Naive thymus-derived CD8-positive, alpha-beta T cell (primary cell): ENCODE results near the gene STPG4. TPM values are rescaled to one million over a fixed set of nuclear protein-coding genes. Genes with fewer than 3 reads are reported as not detected.

Source experiments
- ATAC-seq, 2 donors: fragments of 150-1000 bp; cut with Tn5 transposase in 1 of 2; sonication (Bioruptor Pico), chemical (Tn5 transposase) in 1 of 2; 1 replicate in 1 of 2; 2 replicates in 1 of 2; pipeline ENCODE4 v1.10.0; 2021; ENCODE audit warnings: mild to moderate bottlenecking in 2 of 2, moderate library complexity in 2 of 2
- POLR2A ChIA-PET: fragments of 350-600 bp; sonication (Branson Sonifier 250); formaldehyde crosslinking; loops from one replicate; lab custom pipeline; 2021; ENCODE audit warnings: antibody characterized with exemption; lab: Charles Lee
- DNase-seq, 10 donors: peaks; one replicate each; pipeline versions ENCODE4 v3.0.0 to v3.0.0-alpha.2; 2020 to 2022
- H3K27ac Mint-ChIP-seq, 10 donors: one replicate each; pipeline ENCODE4 v1.8.0; 2020 to 2022; ENCODE audit warnings: mild to moderate bottlenecking in 10 of 10, mixed read lengths in 10 of 10, moderate library complexity in 4 of 10, inconsistent platforms in 1 of 10
- H3K27me3 Mint-ChIP-seq, 5 donors: one replicate each; pipeline ENCODE4 v1.8.0; 2021 to 2022; ENCODE audit warnings: mixed read lengths in 5 of 5
- H3K36me3 Mint-ChIP-seq, 3 donors: one replicate each; pipeline ENCODE4 v1.8.0; 2020 to 2022; ENCODE audit warnings: mixed read lengths in 3 of 3, mild to moderate bottlenecking in 2 of 3, inconsistent platforms in 1 of 3
- H3K4me1 Mint-ChIP-seq, 4 donors: one replicate each; pipeline ENCODE4 v1.8.0; 2021 to 2022; ENCODE audit warnings: mixed read lengths in 4 of 4
- H3K4me3 Mint-ChIP-seq, 10 donors: one replicate each; pipeline ENCODE4 v1.8.0; 2020 to 2022; ENCODE audit warnings: mild to moderate bottlenecking in 10 of 10, mixed read lengths in 10 of 10, moderate library complexity in 6 of 10, inconsistent platforms in 1 of 10
- H3K9me3 Mint-ChIP-seq, 9 donors: one replicate each; pipeline ENCODE4 v1.8.0; 2020 to 2022; ENCODE audit warnings: mixed read lengths in 9 of 9, mild to moderate bottlenecking in 3 of 9, inconsistent platforms in 1 of 9, moderate library complexity in 1 of 9
- polyA plus RNA-seq, 3 donors: library from polyadenylated mRNA; unstranded; fragments of 300-500 nt; fragmentation: Illumina TruSeq; gene quantifications; one replicate each; pipeline ENCODE4 v1.2.3, GENCODE V29; 2021
- total RNA-seq, 8 experiments: library from RNA in 2 of 8; stranded (reverse) in 2 of 8; gene quantifications; one replicate each; pipeline ENCODE4 v1.2.3 and lab custom pipeline; 2021 to 2026

STPG4 gene
- total and polyA plus RNA-seq, 5 experiments from 2014 or later: 0.47 to 1.0 TPM; not detected in 3

DNA sequence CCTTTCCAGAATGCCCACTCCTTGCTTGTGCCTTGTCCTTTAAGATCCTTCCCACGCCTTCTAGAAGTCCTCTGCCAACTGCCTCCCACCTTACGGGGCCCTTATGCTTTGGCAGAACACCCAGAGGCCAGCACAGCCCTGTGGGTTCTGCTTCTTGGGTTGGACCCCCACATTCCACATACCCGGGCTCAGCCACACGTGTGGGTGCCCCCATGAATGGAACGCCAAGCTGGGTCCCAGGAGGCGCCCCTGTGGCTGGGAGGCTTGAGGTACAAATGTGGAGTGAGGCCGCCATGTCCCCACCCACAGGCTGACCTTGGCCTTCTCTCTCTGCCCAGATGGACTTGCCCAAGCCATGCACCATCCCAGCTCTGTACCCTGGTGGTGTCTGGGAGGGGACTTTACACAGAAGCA is 74.2 kb downstream of the STPG4 start:
- H3K4me3 Mint-ChIP-seq: no peak overlapping the region
- H3K36me3 Mint-ChIP-seq: no peaks in the 10 kb centered on the region
- H3K9me3 Mint-ChIP-seq: no peaks in the 10 kb centered on the region
- peak overlapping the region in 2 of 10 donors; percentile 68 to 75 for H3K27ac Mint-ChIP-seq
- ATAC-seq (no peak), DNase-seq (no peak)
- POLR2A ChIA-PET: no interaction called here
- H3K27me3 Mint-ChIP-seq: peaks cover 0 to under 1% (median 0%) of the 10 kb centered on the region in 5 donors
- H3K4me1 Mint-ChIP-seq: peaks cover 3 to 26% (median 5%) of the 10 kb centered on the region in 4 donors

DNA sequence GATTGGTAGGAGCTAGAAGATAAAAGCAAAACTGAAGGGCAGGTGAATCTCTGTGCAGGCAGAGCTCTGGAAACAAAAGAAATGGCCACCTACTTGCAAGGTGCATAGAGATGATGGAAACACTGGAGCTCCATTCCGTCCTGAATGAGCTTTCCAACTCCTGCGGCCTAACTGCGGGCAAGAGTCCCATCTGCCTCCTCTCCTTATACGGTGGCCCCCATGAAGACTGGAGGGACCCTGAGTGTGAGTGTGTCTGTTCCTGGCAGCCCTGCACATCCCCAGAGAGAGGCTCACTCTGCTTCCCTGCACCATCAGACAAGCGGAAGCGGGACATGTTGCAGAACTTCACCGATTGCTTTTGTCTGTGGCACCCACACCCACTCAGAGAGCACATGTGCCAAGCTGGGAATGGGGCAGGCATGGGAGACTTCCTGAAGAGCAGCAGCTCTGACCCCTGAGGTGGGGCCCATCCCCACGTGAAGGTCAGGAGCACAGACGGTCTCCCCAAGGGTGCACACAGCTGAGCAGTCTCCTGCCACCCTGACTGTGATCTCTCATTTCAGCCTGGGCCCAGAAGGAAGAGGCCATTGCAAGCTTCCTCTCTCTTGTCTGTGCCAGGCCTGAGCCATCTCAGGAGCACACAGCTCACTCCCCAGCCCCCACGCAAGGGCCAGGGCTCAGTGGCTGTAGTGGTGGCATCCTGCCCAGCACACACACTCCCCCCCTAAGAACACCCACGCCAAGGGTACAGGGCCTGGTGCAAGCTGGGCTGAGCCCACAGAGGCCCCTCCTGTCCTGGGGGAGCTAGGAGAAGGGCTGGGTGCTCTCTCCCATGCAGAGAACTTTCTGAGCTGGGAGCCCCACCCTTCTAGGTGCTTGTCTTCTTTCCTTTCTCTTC is 75.3 kb downstream of the STPG4 start:
- peaks cover 4 to 18% (median 5%) of the 10 kb centered on the region in 4 donors for H3K4me1 Mint-ChIP-seq
- H3K27me3 Mint-ChIP-seq: no peaks in the 10 kb centered on the region
- peaks cover 0 to 1% (median 0%) of the 10 kb centered on the region in 3 donors for H3K36me3 Mint-ChIP-seq
- POLR2A ChIA-PET: no interaction called here
- peak overlapping the region in 2 of 10 donors; percentile 65 to 68 for H3K27ac Mint-ChIP-seq
- DNase-seq: no peak
- no peak overlapping the region for H3K4me3 Mint-ChIP-seq
- H3K9me3 Mint-ChIP-seq: no peaks in the 10 kb centered on the region
- no peak for ATAC-seq

DNA sequence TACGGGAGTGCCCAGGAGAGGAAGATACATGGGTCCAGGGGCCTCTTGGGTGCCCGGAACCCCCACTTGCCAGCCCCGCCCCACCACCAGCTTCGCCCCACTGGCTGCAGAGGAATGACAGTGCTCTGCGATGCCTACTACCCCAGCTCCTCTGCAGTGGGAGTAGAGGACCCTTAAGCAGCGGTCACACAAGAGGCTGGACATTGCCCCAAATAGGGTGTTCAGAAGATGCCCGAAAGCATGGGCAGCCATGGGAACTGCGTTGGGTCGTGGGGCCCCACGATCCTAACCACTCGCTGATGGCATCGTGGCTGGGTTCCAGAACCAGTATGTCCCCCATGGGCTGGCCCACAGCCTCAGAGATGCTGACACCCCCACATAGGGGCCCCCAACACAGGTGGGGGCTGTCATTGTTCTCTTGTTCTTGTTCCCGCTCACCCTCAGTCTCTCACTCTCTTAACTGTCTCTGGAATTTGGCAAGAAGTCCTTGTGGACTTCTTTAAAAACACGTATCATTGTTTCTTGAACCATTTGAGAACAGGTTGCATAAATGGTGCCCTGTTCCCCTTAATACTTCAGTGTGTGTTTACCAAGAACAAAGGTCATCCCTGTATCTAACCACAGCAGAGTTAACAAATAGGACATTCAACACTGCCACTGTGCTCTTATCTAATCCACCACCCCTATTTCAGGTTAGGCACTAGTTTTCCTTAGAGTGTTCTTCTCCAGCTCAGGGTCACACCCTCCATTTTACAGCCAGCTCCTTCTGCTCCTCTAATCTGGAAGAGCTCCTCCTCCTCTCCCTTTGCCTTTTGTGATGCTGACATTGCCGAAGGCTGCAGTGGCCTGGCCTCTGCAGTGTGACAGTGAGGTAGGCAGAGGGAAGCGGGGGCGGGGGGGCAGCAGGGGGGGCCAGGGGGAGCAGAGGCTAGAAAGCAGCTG is 76.3 kb downstream of the STPG4 start:
- peak overlapping the region in 1 of 10 donors; percentile 4 for H3K27ac Mint-ChIP-seq
- DNase-seq (no peak), ATAC-seq (no peak)
- H3K27me3 Mint-ChIP-seq: no peaks in the 10 kb centered on the region
- H3K4me3 Mint-ChIP-seq: no peak overlapping the region
- no peaks in the 10 kb centered on the region for H3K9me3 Mint-ChIP-seq
- POLR2A ChIA-PET: no interaction called here
- peaks cover 4 to 15% (median 5%) of the 10 kb centered on the region in 4 donors for H3K4me1 Mint-ChIP-seq
- peaks cover 0 to 5% (median 0%) of the 10 kb centered on the region in 3 donors for H3K36me3 Mint-ChIP-seq

DNA sequence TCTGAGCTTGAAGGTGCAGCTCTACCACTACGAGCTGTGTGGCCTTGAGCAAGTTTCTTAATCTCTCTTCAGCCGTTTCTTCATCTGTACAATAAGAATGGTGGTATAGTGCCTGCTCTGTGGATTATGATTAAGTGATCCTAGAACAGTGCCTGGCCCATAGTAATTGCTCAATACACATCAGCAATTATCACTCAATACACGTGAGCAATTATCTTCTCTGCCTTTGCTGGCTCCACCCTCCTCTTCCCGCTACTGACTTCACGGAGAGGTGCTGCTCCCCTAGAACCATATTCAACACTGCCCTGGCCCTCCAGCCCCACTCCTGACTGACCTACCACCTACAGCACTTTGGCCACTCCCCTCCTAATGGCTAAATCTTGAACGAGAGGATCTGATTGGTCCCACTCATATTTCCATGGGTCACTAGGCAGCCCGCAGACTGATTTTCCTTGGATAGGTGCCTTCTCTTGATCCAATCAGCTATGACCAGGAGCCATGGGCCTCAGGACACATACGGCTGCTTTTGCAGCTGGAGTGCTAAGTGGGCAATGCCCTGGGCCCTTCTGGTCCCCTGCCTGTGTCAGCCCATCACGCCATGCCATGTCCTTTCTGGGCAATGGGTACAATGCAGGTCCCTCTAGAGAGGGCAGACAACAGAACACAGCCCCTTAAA is 77.5 kb downstream of the STPG4 start:
- no peak overlapping the region for H3K4me3 Mint-ChIP-seq
- DNase-seq: no peak
- no peak for ATAC-seq
- peak overlapping the region in 2 of 10 donors; percentile 22 to 59 for H3K27ac Mint-ChIP-seq
- peaks cover 7 to 21% (median 9%) of the 10 kb centered on the region in 4 donors for H3K4me1 Mint-ChIP-seq
- no peaks in the 10 kb centered on the region for H3K27me3 Mint-ChIP-seq
- peaks cover 0 to 12% (median 0%) of the 10 kb centered on the region in 3 donors for H3K36me3 Mint-ChIP-seq
- no peaks in the 10 kb centered on the region for H3K9me3 Mint-ChIP-seq
- POLR2A ChIA-PET: no interaction called here

DNA sequence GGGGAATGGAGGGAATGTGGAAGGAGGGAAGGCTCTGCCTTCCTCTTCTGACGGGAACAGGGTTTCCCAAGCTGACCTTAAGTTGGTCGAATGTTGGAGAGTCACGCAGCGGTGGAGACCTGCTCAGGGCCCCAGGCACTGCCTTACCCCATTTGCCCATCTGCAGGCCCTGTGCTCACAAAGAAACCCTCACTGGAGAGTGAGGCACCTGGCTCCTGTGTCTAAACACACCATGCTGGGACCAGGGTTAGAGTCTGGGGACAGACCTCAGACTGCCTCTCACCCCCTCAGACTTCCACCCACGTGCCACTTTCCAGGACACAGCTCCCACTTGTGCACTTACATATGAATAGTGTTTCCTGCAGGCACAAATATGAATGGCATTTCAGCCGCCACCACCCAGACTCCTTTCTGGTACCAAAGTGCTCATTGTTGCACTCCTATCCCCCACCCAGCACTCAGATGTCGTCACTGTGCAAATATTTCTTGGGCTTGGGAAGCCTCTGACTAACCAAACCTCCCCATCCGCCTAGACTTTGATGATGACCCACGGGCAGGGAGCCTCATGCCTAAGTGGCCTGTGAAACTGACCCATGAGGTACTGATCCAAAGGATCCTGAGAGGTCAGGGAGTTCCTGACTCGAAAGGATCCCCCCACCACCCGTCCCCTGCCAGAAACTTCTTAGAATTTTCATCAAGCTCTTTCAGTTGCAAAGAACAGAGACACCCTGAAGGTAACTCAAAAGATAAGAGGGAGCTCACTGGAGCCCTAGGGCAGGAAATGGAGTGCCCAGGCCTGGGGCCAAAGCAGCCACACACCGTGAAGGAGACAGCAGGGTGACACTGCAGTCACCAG is 78.3 kb downstream of the STPG4 start:
- POLR2A ChIA-PET: no interaction called here
- H3K4me1 Mint-ChIP-seq: peaks cover 11 to 29% (median 14%) of the 10 kb centered on the region in 4 donors
- no peak for ATAC-seq
- H3K9me3 Mint-ChIP-seq: no peaks in the 10 kb centered on the region
- peak overlapping the region in 6 of 10 donors; percentile 4 to 81 (median 51) for H3K27ac Mint-ChIP-seq
- H3K4me3 Mint-ChIP-seq: no peak overlapping the region
- no peak for DNase-seq
- H3K27me3 Mint-ChIP-seq: no peaks in the 10 kb centered on the region
- H3K36me3 Mint-ChIP-seq: peaks cover 0 to 16% (median 0%) of the 10 kb centered on the region in 3 donors

DNA sequence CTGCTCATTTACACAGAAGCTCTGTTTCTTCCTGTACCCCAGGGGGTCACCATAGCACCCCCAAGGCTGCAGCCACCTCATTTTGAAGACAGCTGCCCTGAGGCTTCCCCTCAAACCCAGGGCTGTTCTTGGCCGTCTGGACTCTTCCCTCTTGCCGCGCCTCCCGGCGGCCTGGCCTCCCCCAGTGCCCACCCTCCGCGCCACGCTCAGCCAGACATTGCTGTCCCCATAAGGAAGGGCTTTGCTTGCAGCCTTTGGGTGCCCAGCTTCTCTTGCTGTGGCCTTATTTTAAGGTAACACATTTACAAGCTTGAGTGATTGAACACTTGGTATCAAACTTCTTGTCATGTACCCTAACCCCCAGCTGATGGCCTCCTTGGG is 79.0 kb downstream of the STPG4 start:
- peaks cover 17 to 36% (median 21%) of the 10 kb centered on the region in 4 donors for H3K4me1 Mint-ChIP-seq
- H3K4me3 Mint-ChIP-seq: no peak overlapping the region
- peaks cover 0 to 16% (median 0%) of the 10 kb centered on the region in 3 donors for H3K36me3 Mint-ChIP-seq
- peak overlapping the region in 4 of 10 donors; percentile 20 to 81 (median 67) for H3K27ac Mint-ChIP-seq
- POLR2A ChIA-PET: no interaction called here
- no peak for DNase-seq
- no peak for ATAC-seq
- H3K9me3 Mint-ChIP-seq: no peaks in the 10 kb centered on the region
- no peaks in the 10 kb centered on the region for H3K27me3 Mint-ChIP-seq

DNA sequence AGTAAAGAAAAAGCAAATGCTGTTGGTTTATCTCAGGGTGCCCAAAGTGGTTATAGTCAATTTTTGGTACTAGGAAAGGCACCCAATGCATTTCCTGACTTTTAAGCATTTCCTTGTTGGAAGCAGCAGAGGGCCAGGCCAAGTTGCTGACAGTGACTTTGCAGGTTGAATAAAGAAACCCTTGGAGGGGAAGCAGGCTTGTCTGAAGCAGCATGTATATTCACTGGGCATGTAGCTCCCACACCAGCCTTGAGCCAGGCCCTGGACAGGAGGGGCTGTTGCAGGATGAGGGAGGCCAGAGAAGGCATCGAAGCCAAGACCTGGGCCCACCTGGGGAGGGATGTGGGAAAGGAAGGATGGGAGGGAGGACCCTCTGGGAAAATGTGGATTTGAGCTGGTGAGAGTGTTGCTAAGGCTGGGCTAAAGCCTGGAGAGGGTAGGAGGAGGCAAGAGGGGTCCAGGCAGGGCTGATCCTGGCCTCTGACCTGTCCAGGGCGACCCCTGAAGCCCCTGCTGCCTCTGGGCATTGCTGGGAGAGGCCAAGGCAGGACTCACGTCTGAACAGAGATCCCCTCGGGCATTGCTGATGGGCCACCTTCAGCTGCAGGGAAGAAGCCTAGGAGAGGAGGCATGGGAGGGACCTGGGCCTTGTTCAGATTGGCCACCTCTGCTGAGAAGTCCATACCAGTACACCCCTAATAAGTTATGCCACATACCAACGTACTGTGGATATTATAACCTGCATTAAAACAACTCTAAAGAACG is 79.6 kb downstream of the STPG4 start:
- H3K9me3 Mint-ChIP-seq: no peaks in the 10 kb centered on the region
- H3K27me3 Mint-ChIP-seq: no peaks in the 10 kb centered on the region
- ATAC-seq (no peak), DNase-seq (no peak)
- POLR2A ChIA-PET: no interaction called here
- H3K36me3 Mint-ChIP-seq: peaks cover 0 to 16% (median 0%) of the 10 kb centered on the region in 3 donors
- peak overlapping the region in 8 of 10 donors; percentile 20 to 80 (median 64) for H3K27ac Mint-ChIP-seq
- no peak overlapping the region for H3K4me3 Mint-ChIP-seq
- H3K4me1 Mint-ChIP-seq: peaks cover 15 to 39% (median 27%) of the 10 kb centered on the region in 4 donors

DNA sequence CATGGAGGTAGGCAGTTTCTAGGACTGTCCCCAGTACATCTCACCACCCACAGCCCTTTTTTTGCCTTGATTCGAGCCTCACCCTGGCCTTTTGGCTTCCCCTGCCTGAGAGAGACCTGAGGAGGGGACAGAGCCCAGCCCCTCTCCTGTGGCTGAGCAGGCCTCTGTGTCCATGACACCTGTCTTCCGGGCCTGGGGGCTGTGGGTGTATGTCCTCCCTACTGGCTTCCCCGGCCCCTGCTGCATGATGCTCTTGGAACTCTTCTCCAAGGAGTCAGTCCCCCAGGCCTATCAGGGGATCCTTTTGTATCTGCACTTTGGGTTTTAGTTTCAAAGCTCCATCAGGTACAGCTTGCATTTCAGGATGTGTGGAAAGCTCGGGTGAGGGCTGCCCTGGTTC is 80.4 kb downstream of the STPG4 start:
- POLR2A ChIA-PET: interaction anchor here (0.6 kb wide), 1 partner anchor 166 kb away, joined by 3 read pairs; no protein-coding TSS in a partner anchor
- H3K27ac Mint-ChIP-seq: peak overlapping the region in 8 of 10 donors; percentile 10 to 85 (median 75)
- peaks cover 0 to 16% (median 0%) of the 10 kb centered on the region in 3 donors for H3K36me3 Mint-ChIP-seq
- H3K9me3 Mint-ChIP-seq: no peaks in the 10 kb centered on the region
- H3K27me3 Mint-ChIP-seq: no peaks in the 10 kb centered on the region
- ATAC-seq (no peak), DNase-seq (no peak)
- no peak overlapping the region for H3K4me3 Mint-ChIP-seq
- peaks cover 15 to 44% (median 34%) of the 10 kb centered on the region in 4 donors for H3K4me1 Mint-ChIP-seq

DNA sequence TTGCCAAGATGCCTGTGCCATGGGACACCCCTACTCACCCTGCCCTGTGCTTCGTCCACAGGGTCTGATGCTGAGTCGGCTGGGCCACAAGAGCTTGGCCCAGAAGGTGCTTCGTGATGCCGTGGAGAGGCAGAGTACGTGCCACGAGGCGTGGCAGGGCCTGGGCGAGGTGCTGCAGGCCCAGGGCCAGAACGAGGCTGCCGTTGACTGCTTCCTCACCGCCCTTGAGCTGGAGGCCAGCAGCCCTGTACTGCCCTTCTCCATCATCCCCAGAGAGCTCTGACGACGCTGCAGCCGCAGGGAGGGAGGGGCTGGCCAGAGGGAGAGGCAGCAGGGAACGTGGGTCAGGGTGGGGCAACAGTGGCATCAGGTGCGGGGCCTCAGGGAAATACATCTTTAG is 81.5 kb downstream of the STPG4 start:
- POLR2A ChIA-PET: no interaction called here
- no peak overlapping the region for H3K4me3 Mint-ChIP-seq
- H3K4me1 Mint-ChIP-seq: peaks cover 14 to 51% (median 38%) of the 10 kb centered on the region in 4 donors
- H3K27me3 Mint-ChIP-seq: no peaks in the 10 kb centered on the region
- peaks cover 0 to 18% (median 0%) of the 10 kb centered on the region in 3 donors for H3K36me3 Mint-ChIP-seq
- H3K9me3 Mint-ChIP-seq: no peaks in the 10 kb centered on the region
- H3K27ac Mint-ChIP-seq: peak overlapping the region in 2 of 10 donors; percentile 80 to 87
- no peak for ATAC-seq
- no peak for DNase-seq

DNA sequence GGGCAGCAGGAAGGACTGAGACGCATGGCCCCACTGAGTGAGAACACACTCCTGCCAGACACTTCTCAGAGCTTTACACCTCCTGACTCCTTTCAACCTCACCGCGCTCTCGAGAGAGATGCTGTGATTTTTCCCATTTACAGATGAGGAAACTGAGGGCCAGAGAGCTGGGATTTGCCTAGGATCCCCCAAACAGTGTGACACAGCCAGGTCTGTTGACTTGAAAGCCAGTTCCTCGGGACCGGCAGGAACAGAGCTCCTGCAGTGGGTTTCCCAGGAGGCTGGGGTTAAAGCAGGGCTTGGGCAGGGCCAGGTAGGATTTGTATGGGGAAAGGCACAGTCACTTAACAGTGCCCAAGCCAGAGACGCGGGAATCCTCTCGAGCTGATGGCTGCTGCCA is 81.9 kb downstream of the STPG4 start:
- ATAC-seq: no peak
- POLR2A ChIA-PET: no interaction called here
- peak overlapping the region in 8 of 10 donors; percentile 16 to 92 (median 80) for H3K27ac Mint-ChIP-seq

More for the DNA sequence above, 81.9 kb downstream of the STPG4 start:
- DNase-seq: no peak
- Mint-ChIP-seq H3K9me3 (no peaks in the 10 kb centered on the region), H3K4me1 (peaks cover 14 to 55% (median 43%) of the 10 kb centered on the region in 4 donors), H3K36me3 (peaks cover 0 to 18% (median 0%) of the 10 kb centered on the region in 3 donors), H3K27me3 (no peaks in the 10 kb centered on the region), H3K4me3 (peak overlapping the region in 3 of 10 donors; percentile 13 to 58 (median 19))
